ENCODE results near the gene RNF181. TPM values are rescaled to one million over a fixed set of nuclear protein-coding genes. Genes with fewer than 3 reads are reported as not detected.
"Not testable (repeated sequence)": the region's sequence is repeated elsewhere in the genome, so short reads cannot be mapped to it uniquely, and the experiment has no call there.

The RNF181 gene
- total and polyA plus RNA-seq, 2 of the 13 experiments (the other 11 are each of a cell fraction or from before 2014, with no cell fraction given), result 224 to 578 TPM

DNA sequence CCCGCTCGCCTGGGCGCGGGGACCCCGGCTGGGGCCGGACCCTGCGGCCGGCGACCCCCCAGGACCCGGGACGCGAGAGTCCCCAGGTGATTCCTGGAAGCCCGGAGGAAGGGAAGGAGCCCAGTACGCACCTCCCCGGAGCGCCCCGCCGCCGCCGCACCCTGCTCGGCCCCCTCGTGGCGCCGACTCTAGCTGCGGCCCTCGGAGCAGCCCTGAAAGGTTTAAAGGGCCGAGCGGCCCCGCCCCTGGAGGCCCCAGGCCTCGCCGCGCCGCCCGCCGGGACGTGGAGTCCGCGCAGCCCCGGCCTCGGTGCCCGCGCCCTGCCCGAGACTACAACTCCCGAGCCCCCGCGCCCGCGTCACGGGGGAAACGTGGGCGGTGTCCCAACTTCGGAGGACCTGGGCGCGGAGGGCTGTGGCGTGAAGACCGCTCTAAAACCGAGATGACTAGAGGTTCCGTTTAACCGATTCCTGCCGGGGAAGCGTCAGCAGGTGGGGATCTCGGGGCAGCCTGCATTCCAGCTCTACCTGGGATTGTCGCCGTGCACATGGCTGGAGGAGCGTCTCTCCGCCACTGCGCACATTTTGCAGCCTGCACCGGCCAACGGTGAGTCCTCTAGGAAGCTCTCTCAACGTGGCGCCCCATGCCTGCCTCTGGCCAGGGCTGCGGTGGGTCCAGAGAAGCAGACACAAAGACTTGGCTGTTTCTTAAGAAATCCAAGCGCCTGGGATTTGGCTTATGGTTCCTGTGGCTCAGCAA lies 7.1 kb downstream of the RNF181 start, which contains the start of gene TMEM150A (continued):
- TF ChIP-seq ZMAT3 (CRISPR knock-in tag; conservative IDR thresholded peaks at IDR 0.05) (peak; percentile 92), ZNF143 (CRISPR knock-in tag; IDR thresholded peaks at IDR 0.05) (peak; percentile 91), YEATS2 (CRISPR knock-in tag; IDR thresholded peaks at IDR 0.05; ENCODE audit: borderline replicate concordance) (no peak), ZZZ3 (CRISPR knock-in tag; IDR thresholded peaks at IDR 0.05; ENCODE audit: borderline replicate concordance) (no peak)
- TF ChIP-seq, protein P1, sequence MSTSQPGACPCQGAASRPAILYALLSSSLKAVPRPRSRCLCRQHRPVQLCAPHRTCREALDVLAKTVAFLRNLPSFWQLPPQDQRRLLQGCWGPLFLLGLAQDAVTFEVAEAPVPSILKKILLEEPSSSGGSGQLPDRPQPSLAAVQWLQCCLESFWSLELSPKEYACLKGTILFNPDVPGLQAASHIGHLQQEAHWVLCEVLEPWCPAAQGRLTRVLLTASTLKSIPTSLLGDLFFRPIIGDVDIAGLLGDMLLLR (CRISPR knock-in tag; IDR thresholded peaks at IDR 0.05), result peak; percentile 97
- TF ChIP-seq, protein P2, sequence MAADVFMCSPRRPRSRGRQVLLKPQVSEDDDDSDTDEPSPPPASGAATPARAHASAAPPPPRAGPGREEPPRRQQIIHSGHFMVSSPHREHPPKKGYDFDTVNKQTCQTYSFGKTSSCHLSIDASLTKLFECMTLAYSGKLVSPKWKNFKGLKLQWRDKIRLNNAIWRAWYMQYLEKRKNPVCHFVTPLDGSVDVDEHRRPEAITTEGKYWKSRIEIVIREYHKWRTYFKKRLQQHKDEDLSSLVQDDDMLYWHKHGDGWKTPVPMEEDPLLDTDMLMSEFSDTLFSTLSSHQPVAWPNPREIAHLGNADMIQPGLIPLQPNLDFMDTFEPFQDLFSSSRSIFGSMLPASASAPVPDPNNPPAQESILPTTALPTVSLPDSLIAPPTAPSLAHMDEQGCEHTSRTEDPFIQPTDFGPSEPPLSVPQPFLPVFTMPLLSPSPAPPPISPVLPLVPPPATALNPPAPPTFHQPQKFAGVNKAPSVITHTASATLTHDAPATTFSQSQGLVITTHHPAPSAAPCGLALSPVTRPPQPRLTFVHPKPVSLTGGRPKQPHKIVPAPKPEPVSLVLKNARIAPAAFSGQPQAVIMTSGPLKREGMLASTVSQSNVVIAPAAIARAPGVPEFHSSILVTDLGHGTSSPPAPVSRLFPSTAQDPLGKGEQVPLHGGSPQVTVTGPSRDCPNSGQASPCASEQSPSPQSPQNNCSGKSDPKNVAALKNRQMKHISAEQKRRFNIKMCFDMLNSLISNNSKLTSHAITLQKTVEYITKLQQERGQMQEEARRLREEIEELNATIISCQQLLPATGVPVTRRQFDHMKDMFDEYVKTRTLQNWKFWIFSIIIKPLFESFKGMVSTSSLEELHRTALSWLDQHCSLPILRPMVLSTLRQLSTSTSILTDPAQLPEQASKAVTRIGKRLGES (CRISPR knock-in tag; IDR thresholded peaks at IDR 0.05; ENCODE audit: borderline replicate concordance), result peak; percentile 50; the same call in 1 of the 2 replicates

DNA sequence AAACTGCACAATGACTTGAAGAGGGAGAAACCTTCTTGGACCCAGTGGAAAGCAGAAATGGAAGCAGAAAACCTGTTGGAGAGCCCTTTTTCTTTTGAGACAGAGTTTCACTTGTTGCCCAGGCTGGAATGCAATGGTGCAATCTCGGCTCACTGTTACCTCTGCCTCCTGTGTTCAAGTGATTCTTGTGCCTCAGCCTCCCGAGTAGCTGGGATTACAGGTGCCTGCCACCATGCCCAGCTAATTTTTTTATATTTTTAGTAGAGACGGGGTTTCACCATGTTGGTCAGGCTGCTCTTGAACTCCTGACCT lies 8.5 kb downstream of the RNF181 start:
- FAIRE-seq; in situ Hi-C loops (cut with HindIII; ENCODE audit: extremely low pct_ligation_motif_present, low pct_unique_long_range_greater_than_20kb); ATAC-seq; H2AFZ ChIP-seq (ENCODE audit: low read length); CTCF ChIA-PET (ENCODE audit: low intra/inter-chr PET ratio, low total read pairs); H3K9me3 ChIP-seq (ENCODE audit: low read length); BruUV-seq (replicated peaks); intact Hi-C loops (cut with micrococcal nuclease; ENCODE audit: unreplicated experiment); H4K20me1 ChIP-seq (ENCODE audit: insufficient read depth, low read length); H3K27me3 ChIP-seq (ENCODE audit: control insufficient read depth in 1 of 2, insufficient read depth in 2 of 2, low read length in 2 of 2); DNase-seq (ENCODE audit: low spot score); TF ChIP-seq SOX13 (CRISPR knock-in tag; conservative IDR thresholded peaks at IDR 0.05 in 1 of 2, IDR thresholded peaks at IDR 0.05 in 1 of 2): not testable (repeated sequence)
- WGBS (ENCODE audit: low lambda C conversion rate), result 61% methylated on average over 3 of the region's 3 CpGs
- Histone ChIP-seq H3K9ac (ENCODE audit: insufficient read depth, low read depth, low read length) (peak overlapping the region; percentile 30), H3K4me3 (replicated peaks in 1 of 3; ENCODE audit: insufficient read depth in 1 of 3, low read depth in 2 of 3, low read length in 3 of 3) (peak overlapping the region; percentile 29 to 98 (median 84); a peak in 5 of 6 replicates), H3K4me1 (ENCODE audit: insufficient read depth, low read length) (peaks cover 85% of the 10 kb centered on the region), H3K36me3 (replicated peaks in 1 of 2; ENCODE audit: control insufficient read depth in 1 of 2, insufficient read depth in 2 of 2, low read length in 2 of 2) (peaks cover 14 to 34% of the 10 kb centered on the region in 2 experiments), H3K27ac (ENCODE audit: extremely low read length, insufficient read depth, low read length) (peak overlapping the region; percentile 1), H3K4me2 (ENCODE audit: low read depth, low read length) (peak overlapping the region; percentile 86), H3K79me2 (ENCODE audit: insufficient read depth, low read length) (peaks cover 36% of the 10 kb centered on the region)
- POLR2A ChIA-PET, result interaction anchor here (1.9 to 25.9 kb wide), 7 partner anchors 1 to 184 kb away, joined by 7 to 795 read pairs (median 71); partner anchors contain the start of genes C2orf68, GGCX, MAT2A and RNF181
- TF ChIP-seq CEBPG (CRISPR knock-in tag; IDR thresholded peaks at IDR 0.05) (peak; percentile 44), GZF1 (CRISPR knock-in tag; IDR thresholded peaks at IDR 0.05) (0 out of 2 replicates have a peak, but pooled peaks have one; percentile 3), SOX13 (IDR thresholded peaks at IDR 0.05) (0 out of 2 replicates have a peak, but pooled peaks have one; percentile 2), ETV6 (CRISPR knock-in tag; conservative IDR thresholded peaks at IDR 0.05) (0 out of 2 replicates have a peak, but pooled peaks have one; percentile 6)
- TF ChIP-seq, protein P3, sequence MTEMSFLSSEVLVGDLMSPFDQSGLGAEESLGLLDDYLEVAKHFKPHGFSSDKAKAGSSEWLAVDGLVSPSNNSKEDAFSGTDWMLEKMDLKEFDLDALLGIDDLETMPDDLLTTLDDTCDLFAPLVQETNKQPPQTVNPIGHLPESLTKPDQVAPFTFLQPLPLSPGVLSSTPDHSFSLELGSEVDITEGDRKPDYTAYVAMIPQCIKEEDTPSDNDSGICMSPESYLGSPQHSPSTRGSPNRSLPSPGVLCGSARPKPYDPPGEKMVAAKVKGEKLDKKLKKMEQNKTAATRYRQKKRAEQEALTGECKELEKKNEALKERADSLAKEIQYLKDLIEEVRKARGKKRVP (CRISPR knock-in tag; IDR thresholded peaks at IDR 0.05), result peak in 1 of 2 experiments; percentile 67; a peak in 1 of 4 replicates
